Trophoblast cell (in vitro differentiated cells and primary cell): Measurements from ENCODE around the gene SHROOM1.

Experiments
- DNase-seq, 2 donors: peaks; one replicate each; pipeline ENCODE4 v3.0.0-alpha.2; 2016
- H2AFZ ChIP-seq: 2 replicates; pipeline ENCODE4 v1.6.1; 2013; ENCODE audit warnings: low read length, moderate library complexity, mild to moderate bottlenecking; ENCODE audit not compliant: insufficient read depth, poor library complexity
- H2AK5ac ChIP-seq: 2 replicates; pipeline ENCODE4 v1.6.1; 2013; ENCODE audit warnings: mild to moderate bottlenecking, low read length
- H2BK120ac ChIP-seq: 2 replicates; pipeline ENCODE4 v1.6.1; 2013; ENCODE audit warnings: low read length, mild to moderate bottlenecking, moderate library complexity; ENCODE audit not compliant: insufficient read depth, poor library complexity
- H2BK12ac ChIP-seq: 2 replicates; pipeline ENCODE4 v1.6.1; 2013; ENCODE audit warnings: mild to moderate bottlenecking, low read length, moderate library complexity
- H2BK5ac ChIP-seq: 2 replicates; pipeline ENCODE4 v1.6.1; 2013; ENCODE audit warnings: low read length, low read depth, moderate library complexity, mild to moderate bottlenecking; ENCODE audit not compliant: poor library complexity
- H3K14ac ChIP-seq: 2 replicates; pipeline ENCODE4 v1.6.1; 2013; ENCODE audit warnings: mild to moderate bottlenecking, low read length
- H3K18ac ChIP-seq: 2 replicates; pipeline ENCODE4 v1.6.1; 2013; ENCODE audit warnings: mild to moderate bottlenecking, low read length
- H3K23ac ChIP-seq: 2 replicates; pipeline ENCODE4 v1.6.1; 2013; ENCODE audit warnings: low read length
- H3K27ac ChIP-seq: 2 replicates; pipeline ENCODE4 v1.5.1; 2013; ENCODE audit warnings: low read depth, mild to moderate bottlenecking, inconsistent platforms, low read length, moderate library complexity
- H3K27me3 ChIP-seq: 2 replicates; pipeline ENCODE4 v1.6.1; 2013; ENCODE audit warnings: inconsistent platforms, mild to moderate bottlenecking, low read length, moderate library complexity; ENCODE audit not compliant: insufficient read depth
- H3K36me3 ChIP-seq, 2 experiments: 1 replicate in 1 of 2; 2 replicates in 1 of 2; pipeline ENCODE4 v1.6.1; 2013; ENCODE audit warnings: low read length in 2 of 2, mild to moderate bottlenecking in 2 of 2, moderate library complexity in 1 of 2; ENCODE audit not compliant: insufficient read depth in 2 of 2, control insufficient read depth in 1 of 2
- H3K4ac ChIP-seq: 2 replicates; pipeline ENCODE4 v1.6.1; 2013; ENCODE audit warnings: low read depth, mild to moderate bottlenecking, low read length, moderate library complexity
- H3K4me1 ChIP-seq, 2 experiments: 1 replicate in 1 of 2; 2 replicates in 1 of 2; pipeline ENCODE4 v1.6.1; 2013; ENCODE audit warnings: low read length in 2 of 2, mild to moderate bottlenecking in 2 of 2, moderate library complexity in 1 of 2; ENCODE audit not compliant: insufficient read depth in 2 of 2, control insufficient read depth in 1 of 2
- H3K4me2 ChIP-seq: 2 replicates; pipeline ENCODE4 v1.6.1; 2013; ENCODE audit warnings: inconsistent platforms, mild to moderate bottlenecking, low read length, moderate library complexity
- H3K4me3 ChIP-seq: 2 replicates; pipeline ENCODE4 v1.5.1; 2013; ENCODE audit warnings: mild to moderate bottlenecking, low read depth, low read length, inconsistent platforms
- H3K79me1 ChIP-seq: one replicate; pipeline ENCODE4 v1.6.1; 2013; ENCODE audit warnings: low read length
- H3K79me2 ChIP-seq: 2 replicates; pipeline ENCODE4 v1.6.1; 2013; ENCODE audit warnings: low read length, mild to moderate bottlenecking; ENCODE audit not compliant: control insufficient read depth, insufficient read depth, poor library complexity
- H3K9ac ChIP-seq: 2 replicates; pipeline ENCODE4 v1.6.1; 2013; ENCODE audit warnings: mild to moderate bottlenecking, low read length
- H3K9me3 ChIP-seq: 2 replicates; pipeline ENCODE4 v1.6.1; 2013; ENCODE audit warnings: low read depth, mild to moderate bottlenecking, control low read depth, inconsistent platforms, low read length; ENCODE audit not compliant: insufficient read depth
- H4K12ac ChIP-seq: 2 replicates; pipeline ENCODE4 v1.6.1; 2013; ENCODE audit warnings: low read depth, mild to moderate bottlenecking, low read length, moderate library complexity
- H4K8ac ChIP-seq: 2 replicates; pipeline ENCODE4 v1.6.1; 2013; ENCODE audit warnings: low read depth, mild to moderate bottlenecking, low read length, moderate library complexity
- H4K91ac ChIP-seq: one replicate; pipeline ENCODE4 v1.6.1; 2013; ENCODE audit warnings: low read depth, mild to moderate bottlenecking, low read length, moderate library complexity
- WGBS: extraction: QIAGEN DNeasy Blood & Tissue Kit; methylation state at CpG from one replicate; pipeline ENCODE4 v1.1.7; 2013; ENCODE audit warnings: missing lambda C conversion rate; ENCODE audit not compliant: insufficient read length, insufficient coverage; ENCODE audit errors: extremely low coverage; 5-methylcytosine and 5-hydroxymethylcytosine counted together

The SHROOM1 gene

DNA sequence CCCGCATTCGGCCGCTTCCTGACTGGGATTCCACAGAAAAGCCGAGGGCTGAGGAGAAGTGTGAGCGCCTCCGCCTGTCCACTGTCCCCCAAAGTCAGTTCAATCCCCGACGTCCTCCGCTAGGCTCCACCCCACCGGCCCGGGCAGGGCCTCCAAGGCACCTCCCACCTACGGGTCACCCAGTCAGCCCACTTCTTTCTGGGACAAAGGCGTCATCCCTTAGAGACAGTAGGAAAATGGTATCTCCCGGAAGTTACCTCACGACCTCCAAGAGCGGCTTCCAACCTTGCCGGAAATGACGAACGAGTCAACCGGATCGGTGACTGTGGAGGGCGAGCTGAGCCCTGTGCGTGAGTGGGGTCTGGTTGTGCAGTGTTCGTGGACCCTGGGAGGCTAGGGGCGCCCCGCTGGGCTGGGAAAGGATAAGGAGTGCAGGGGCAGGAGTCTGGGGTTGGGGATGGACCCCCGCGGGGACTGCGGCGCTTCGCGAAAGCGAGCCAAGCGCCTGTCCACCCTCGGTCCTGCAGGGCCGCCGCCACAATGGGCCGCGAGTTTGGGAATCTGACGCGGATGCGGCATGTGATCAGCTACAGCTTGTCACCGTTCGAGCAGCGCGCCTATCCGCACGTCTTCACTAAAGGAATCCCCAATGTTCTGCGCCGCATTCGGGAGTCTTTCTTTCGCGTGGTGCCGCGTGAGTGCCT, 36.0 kb upstream of the SHROOM1 start, which contains the start of the genes GDF9 and UQCRQ:
Gene GDF9 (minus strand): TSS at position 128 of the 704 bp plus-strand sequence. CDS start 1,936 bp downstream, outside the sequence.
Gene UQCRQ (plus strand): TSS at position 301 of the 704 bp plus-strand sequence. CDS start 240 bp downstream, at position 541.
- Histone ChIP-seq H4K12ac (peak within 1 kb of the TSS; percentile 84), H2BK5ac (peak within 1 kb of the TSS; percentile 69), H4K8ac (peak within 1 kb of the TSS; percentile 90), H3K9me3 (no peaks in the 10 kb centered on the region), H2BK12ac (peak within 1 kb of the TSS; percentile 41), H2BK120ac (peak within 1 kb of the TSS; percentile 37), H3K4me2 (peak within 1 kb of the TSS; percentile 74), H3K79me2 (peaks cover 6% of the 10 kb centered on the region), H3K18ac (peak within 1 kb of the TSS; percentile 81), H3K9ac (peak within 1 kb of the TSS; percentile 91), H2AK5ac (peak within 1 kb of the TSS; percentile 88), H3K14ac (peak within 1 kb of the TSS; percentile 79), H3K79me1 (peaks cover 12% of the 10 kb centered on the region), H3K27ac (peak within 1 kb of the TSS; percentile 86), H2AFZ (peak within 1 kb of the TSS; percentile 68), H3K27me3 (no peaks in the 10 kb centered on the region), H3K4me3 (peak within 1 kb of the TSS; percentile 84), H3K23ac (no peak within 1 kb of the TSS), H3K36me3 (peaks cover 4 to 12% of the 10 kb centered on the region in 2 experiments), H3K4ac (peak within 1 kb of the TSS; percentile 93), H3K4me1 (peaks cover 5 to 12% of the 10 kb centered on the region in 2 experiments), H4K91ac (peak within 1 kb of the TSS; percentile 80)
- WGBS = no CpG with 5 or more reads among the region's 55 CpGs
- DNase-seq = peak; percentile 95 to 99

DNA sequence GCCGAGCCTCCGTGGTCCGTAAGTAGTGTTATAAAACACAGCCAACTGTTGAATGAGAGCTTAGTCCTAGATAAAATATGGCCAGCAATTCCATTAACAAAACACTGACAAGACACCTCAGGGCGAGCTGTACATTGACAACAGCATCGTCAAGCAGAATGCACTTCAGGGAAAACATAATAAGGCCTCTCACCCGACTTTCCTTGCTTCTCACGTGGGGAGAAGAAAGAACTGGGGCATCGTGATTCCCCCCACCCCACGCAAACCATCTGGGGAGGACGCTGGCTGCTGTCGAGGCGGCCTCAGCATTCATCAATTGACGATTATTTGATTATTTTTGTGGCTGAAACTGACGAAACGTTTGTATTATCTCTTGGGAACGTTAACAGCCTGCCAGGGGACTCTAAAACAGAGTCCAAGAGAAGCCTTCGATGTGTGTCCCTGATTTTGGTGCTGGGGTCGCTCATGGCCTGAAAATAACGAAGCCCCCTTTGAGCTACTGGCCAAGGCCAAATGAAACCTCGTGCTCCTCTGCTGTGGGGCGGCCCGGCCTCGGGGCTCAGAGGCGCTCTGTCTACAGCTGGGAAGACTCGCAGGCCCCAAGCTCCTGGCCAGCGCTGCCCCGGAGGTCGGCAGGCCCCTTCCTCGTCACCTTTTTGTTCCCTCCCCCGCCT, 35.4 kb upstream of the SHROOM1 start:
- Histone ChIP-seq H3K4me1 (peaks cover 5 to 12% of the 10 kb centered on the region in 2 experiments), H2BK12ac (no peak overlapping the region), H3K79me1 (peaks cover 12% of the 10 kb centered on the region), H3K27ac (peak overlapping the region; percentile 86), H2AFZ (peak overlapping the region; percentile 58), H3K4ac (peak overlapping the region; percentile 18), H3K4me2 (peak overlapping the region; percentile 60), H2AK5ac (no peak overlapping the region), H4K8ac (peak overlapping the region; percentile 90), H3K23ac (no peak overlapping the region), H3K14ac (peak overlapping the region; percentile 79), H3K4me3 (no peak overlapping the region), H3K79me2 (peaks cover 6% of the 10 kb centered on the region), H2BK5ac (peak overlapping the region; percentile 69), H3K27me3 (no peaks in the 10 kb centered on the region), H3K18ac (peak overlapping the region; percentile 34), H3K9me3 (no peaks in the 10 kb centered on the region), H3K36me3 (peaks cover 4 to 10% of the 10 kb centered on the region in 2 experiments), H4K12ac (peak overlapping the region; percentile 73), H4K91ac (peak overlapping the region; percentile 80), H2BK120ac (peak overlapping the region; percentile 25), H3K9ac (peak overlapping the region; percentile 78)
- DNase-seq = no peak
- WGBS = no CpG with 5 or more reads among the region's 30 CpGs

DNA sequence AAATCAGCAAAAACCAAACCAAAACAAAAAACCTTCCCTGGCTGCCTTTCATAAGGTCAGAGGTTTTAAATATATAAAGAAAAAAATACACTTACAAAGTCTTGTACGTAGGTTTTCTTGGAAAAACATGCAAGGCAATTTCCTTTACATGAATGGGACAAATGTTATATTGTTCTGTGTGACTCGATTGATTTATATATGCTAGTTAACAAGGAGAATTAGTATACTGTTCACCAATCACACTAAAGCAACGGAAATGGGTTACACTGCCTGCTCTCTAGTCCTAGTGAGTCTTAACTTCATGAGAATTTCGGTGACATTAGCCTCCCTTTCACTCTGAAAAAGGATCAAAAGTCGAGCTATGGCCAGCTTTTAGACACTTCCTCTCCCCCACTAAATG, 30.3 kb upstream of the SHROOM1 start:
- no peaks in the 10 kb centered on the region for H3K27me3 ChIP-seq
- no peak overlapping the region for H4K8ac ChIP-seq
- H3K27ac ChIP-seq = no peak overlapping the region
- H3K79me1 ChIP-seq = peaks cover under 1% of the 10 kb centered on the region
- no peak overlapping the region for H3K23ac ChIP-seq
- H2BK12ac ChIP-seq = no peak overlapping the region
- no CpG with 5 or more reads among the region's 5 CpGs for WGBS
- no peak overlapping the region for H3K4me2 ChIP-seq
- no peak overlapping the region for H2AFZ ChIP-seq
- no peaks in the 10 kb centered on the region for H3K9me3 ChIP-seq
- no peaks in the 10 kb centered on the region for H3K36me3 ChIP-seq
- peaks cover 1 to 4% of the 10 kb centered on the region in 2 experiments for H3K4me1 ChIP-seq
- no peaks in the 10 kb centered on the region for H3K79me2 ChIP-seq
- H3K9ac ChIP-seq = no peak overlapping the region
- no peak overlapping the region for H3K4me3 ChIP-seq
- H3K4ac ChIP-seq = no peak overlapping the region
- H2BK5ac ChIP-seq = no peak overlapping the region
- no peak overlapping the region for H2BK120ac ChIP-seq
- no peak for DNase-seq
- no peak overlapping the region for H3K14ac ChIP-seq
- no peak overlapping the region for H4K12ac ChIP-seq
- H2AK5ac ChIP-seq = no peak overlapping the region
- H3K18ac ChIP-seq = no peak overlapping the region
- no peak overlapping the region for H4K91ac ChIP-seq

DNA sequence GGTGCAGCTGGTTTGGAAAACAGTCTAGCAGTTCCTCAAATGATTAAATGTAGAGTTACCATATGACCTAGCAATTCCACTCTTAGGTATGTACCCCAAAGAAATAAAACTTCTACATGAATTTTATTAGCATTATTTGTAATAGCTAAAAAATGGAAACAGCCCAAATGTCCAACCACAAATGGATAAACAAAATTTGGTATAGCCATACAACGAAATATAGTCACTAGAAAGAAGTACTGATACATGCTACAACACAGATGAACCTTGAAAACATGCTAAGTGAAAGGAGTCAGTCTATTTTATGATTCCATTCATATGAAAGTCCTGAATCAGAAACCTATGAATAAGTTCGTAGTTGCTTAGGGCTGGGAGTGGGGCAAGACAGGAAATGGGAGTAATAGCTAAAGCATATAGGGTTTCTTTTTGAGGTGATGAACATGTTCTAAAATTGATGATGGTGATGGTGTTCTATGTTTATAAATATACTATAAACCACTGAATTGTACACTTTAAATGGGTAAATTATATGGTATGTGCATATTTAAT, 29.5 kb upstream of the SHROOM1 start:
- H2BK120ac ChIP-seq = no peak overlapping the region
- no peak overlapping the region for H3K18ac ChIP-seq
- H3K4me2 ChIP-seq = no peak overlapping the region
- no peak overlapping the region for H4K8ac ChIP-seq
- H4K12ac ChIP-seq = no peak overlapping the region
- H3K27ac ChIP-seq = no peak overlapping the region
- no peaks in the 10 kb centered on the region for H3K36me3 ChIP-seq
- H3K4ac ChIP-seq = no peak overlapping the region
- H2AFZ ChIP-seq = no peak overlapping the region
- H2BK5ac ChIP-seq = no peak overlapping the region
- no peak overlapping the region for H3K9ac ChIP-seq
- no peak for DNase-seq
- WGBS = no CpG with 5 or more reads among the region's 2 CpGs
- H3K14ac ChIP-seq = no peak overlapping the region
- no peaks in the 10 kb centered on the region for H3K27me3 ChIP-seq
- no peak overlapping the region for H2BK12ac ChIP-seq
- H2AK5ac ChIP-seq = no peak overlapping the region
- H3K23ac ChIP-seq = no peak overlapping the region
- H3K79me1 ChIP-seq = no peaks in the 10 kb centered on the region
- H3K9me3 ChIP-seq = no peaks in the 10 kb centered on the region
- no peak overlapping the region for H4K91ac ChIP-seq
- H3K79me2 ChIP-seq = no peaks in the 10 kb centered on the region
- H3K4me1 ChIP-seq = no peaks in the 10 kb centered on the region
- H3K4me3 ChIP-seq = no peak overlapping the region
